Testis (tissue), 3 donors: ENCODE results near the gene EZH2. TPM values are rescaled to one million over a fixed set of nuclear protein-coding genes. Genes with fewer than 3 reads are reported as not detected.

Experiments used
- DNase-seq: peaks from one replicate; pipeline ENCODE4 v3.0.0-alpha.2; 2019
- H3K27ac ChIP-seq, 2 donors: fragments of 200-600 bp; sonication (generic); one replicate each; pipeline ENCODE4 v1.5.1; 2019
- H3K27me3 ChIP-seq: fragments of 200-600 bp; sonication (generic); one replicate; pipeline ENCODE4 v1.5.1; 2019
- H3K36me3 ChIP-seq: fragments of 200-600 bp; sonication (generic); one replicate; pipeline ENCODE4 v1.5.1; 2017; ENCODE audit warnings: low read depth; ENCODE audit errors: missing control alignments
- H3K4me1 ChIP-seq: fragments of 200-600 bp; sonication (generic); one replicate; pipeline ENCODE4 v1.5.1; 2019
- H3K4me3 ChIP-seq, 2 donors: fragments of 200-600 bp; sonication (generic); one replicate each; pipeline ENCODE4 v1.5.1; 2017 to 2019
- H3K9me3 ChIP-seq: fragments of 200-600 bp; sonication (generic); one replicate; pipeline ENCODE4 v1.5.1; 2017
- CTCF ChIP-seq, 3 experiments: fragments of 450-650 bp in 2 of 3; fragments of 200-600 bp in 1 of 3; sonication (generic) in 1 of 3; IDR thresholded peaks; one replicate each; pipeline ENCODE4 v1.5.1; 2016 to 2019; ENCODE audit warnings: antibody characterized with exemption in 3 of 3, mild to moderate bottlenecking in 2 of 3, moderate library complexity in 1 of 3
- POLR2A ChIP-seq: fragments of 450-650 bp; IDR thresholded peaks from one replicate; pipeline ENCODE4 v1.6.1; 2017; ENCODE audit warnings: antibody characterized with exemption, mild to moderate bottlenecking, moderate library complexity
- WGBS, 2 donors: methylation state at CpG; one replicate each; pipeline ENCODE4 v1.1.5; 2018; 5-methylcytosine and 5-hydroxymethylcytosine counted together
- intact Hi-C: fragments of 100-400 bp; cut with DNase I; formaldehyde crosslinking; loops from one replicate; pipeline ENCODE4 v1.15.1; 2023; ENCODE audit warnings: low total_unique reads
- polyA plus RNA-seq: library from polyadenylated mRNA; stranded (reverse); fragments of 350-450 nt; fragmentation: Illumina TruSeq; extraction: RNeasy Lipid Tissue Mini Kit (QIAGEN cat#74804); gene quantifications from one replicate; pipeline ENCODE4 v1.2.3, GENCODE V29; 2014; ENCODE audit warnings: low read depth, low replicate concordance; ENCODE audit not compliant: insufficient read depth
- total RNA-seq, 2 donors: library from RNA; depleted of rRNA; stranded (reverse); fragments of >200 nt; gene quantifications; one replicate each; pipeline ENCODE4 v1.2.3, GENCODE V29; 2016

Gene EZH2
- total and polyA plus RNA-seq, 3 donors from 2014 or later = 27.0 to 60.3 (median 36.0) TPM

- DNase-seq = no peak
- no peaks in the 10 kb centered on the region for H3K27me3 ChIP-seq
- H3K9me3 ChIP-seq = no peaks in the 10 kb centered on the region
- no peaks in the 10 kb centered on the region for H3K4me1 ChIP-seq
- TF ChIP-seq CTCF (IDR thresholded peaks at IDR 0.05) = no peak
- TF ChIP-seq POLR2A = no peak
- no peak overlapping the region for H3K4me3 ChIP-seq
- H3K36me3 ChIP-seq = no peaks in the 10 kb centered on the region
- intact Hi-C loops = no loop called here
- 68 to 76% methylated on average over 10 of the region's 10 CpGs for WGBS, 2 donors
- no peak overlapping the region for H3K27ac ChIP-seq
Observed at GRCh38 chr7:148773334-148773733, 110.8 kb downstream of the EZH2 start.

GRCh38 chr7:148772297-148773089, 111.6 kb downstream of the EZH2 start:
- intact Hi-C loops = no loop called here
- 80% methylated on average over 8 of the region's 8 CpGs for WGBS, 2 donors

GRCh38 chr7:148770004-148770403, 114.1 kb downstream of the EZH2 start:
- Histone ChIP-seq H3K4me3 (no peak overlapping the region), H3K9me3 (no peaks in the 10 kb centered on the region), H3K36me3 (no peaks in the 10 kb centered on the region), H3K27ac (no peak overlapping the region), H3K4me1 (no peaks in the 10 kb centered on the region), H3K27me3 (no peaks in the 10 kb centered on the region)
- 88 to 89% methylated on average over 6 of the region's 6 CpGs for WGBS, 2 donors
- no peak for TF ChIP-seq CTCF (IDR thresholded peaks at IDR 0.05)
- intact Hi-C loops = no loop called here
- no peak for DNase-seq

More at GRCh38 chr7:148772297-148773089, 111.6 kb downstream of the EZH2 start:
- H3K27me3 ChIP-seq = no peaks in the 10 kb centered on the region
- no peaks in the 10 kb centered on the region for H3K4me1 ChIP-seq
- TF ChIP-seq POLR2A (no peak), CTCF (IDR thresholded peaks at IDR 0.05) (no peak)
- H3K9me3 ChIP-seq = no peaks in the 10 kb centered on the region
- H3K4me3 ChIP-seq = no peak overlapping the region
- no peak for DNase-seq
- no peaks in the 10 kb centered on the region for H3K36me3 ChIP-seq
- H3K27ac ChIP-seq = no peak overlapping the region

GRCh38 chr7:148763622-148764021, 120.5 kb downstream of the EZH2 start:
- no peak for DNase-seq
- Histone ChIP-seq H3K27me3 (no peaks in the 10 kb centered on the region), H3K9me3 (no peaks in the 10 kb centered on the region), H3K27ac (no peak overlapping the region), H3K4me1 (no peaks in the 10 kb centered on the region), H3K4me3 (no peak overlapping the region), H3K36me3 (no peaks in the 10 kb centered on the region)
- intact Hi-C loops = no loop called here
- TF ChIP-seq CTCF (IDR thresholded peaks at IDR 0.05) (no peak), POLR2A (no peak)
